Stimulated activated memory B cell treated with anti-CD40 and anti-IgM and Interleukin-4, amounts not matched to agents 10 μg/mL and 1 μg/mL and 100 μg/mL, for 72 hours (primary cell): ENCODE results near the gene XPNPEP2.

ENCODE experiments used
- ATAC-seq: fragments of 150-1000 bp; cut with Tn5 transposase; 2 replicates; pipeline ENCODE4 v1.10.0; 2021
- H3K27ac Mint-ChIP-seq: one replicate; pipeline ENCODE4 v1.8.0; 2022; ENCODE audit warnings: mild to moderate bottlenecking, mixed read lengths
- H3K27me3 Mint-ChIP-seq: one replicate; pipeline ENCODE4 v1.8.0; 2022; ENCODE audit warnings: mixed read lengths
- H3K36me3 Mint-ChIP-seq: one replicate; pipeline ENCODE4 v1.8.0; 2022; ENCODE audit warnings: mixed read lengths
- H3K4me1 Mint-ChIP-seq: one replicate; pipeline ENCODE4 v1.8.0; 2022; ENCODE audit warnings: mixed read lengths
- H3K4me3 Mint-ChIP-seq: one replicate; pipeline ENCODE4 v1.8.0; 2022; ENCODE audit warnings: mild to moderate bottlenecking, moderate library complexity, mixed read lengths
- H3K9me3 Mint-ChIP-seq: one replicate; pipeline ENCODE4 v1.8.0; 2022; ENCODE audit warnings: mixed read lengths

The XPNPEP2 gene

DNA sequence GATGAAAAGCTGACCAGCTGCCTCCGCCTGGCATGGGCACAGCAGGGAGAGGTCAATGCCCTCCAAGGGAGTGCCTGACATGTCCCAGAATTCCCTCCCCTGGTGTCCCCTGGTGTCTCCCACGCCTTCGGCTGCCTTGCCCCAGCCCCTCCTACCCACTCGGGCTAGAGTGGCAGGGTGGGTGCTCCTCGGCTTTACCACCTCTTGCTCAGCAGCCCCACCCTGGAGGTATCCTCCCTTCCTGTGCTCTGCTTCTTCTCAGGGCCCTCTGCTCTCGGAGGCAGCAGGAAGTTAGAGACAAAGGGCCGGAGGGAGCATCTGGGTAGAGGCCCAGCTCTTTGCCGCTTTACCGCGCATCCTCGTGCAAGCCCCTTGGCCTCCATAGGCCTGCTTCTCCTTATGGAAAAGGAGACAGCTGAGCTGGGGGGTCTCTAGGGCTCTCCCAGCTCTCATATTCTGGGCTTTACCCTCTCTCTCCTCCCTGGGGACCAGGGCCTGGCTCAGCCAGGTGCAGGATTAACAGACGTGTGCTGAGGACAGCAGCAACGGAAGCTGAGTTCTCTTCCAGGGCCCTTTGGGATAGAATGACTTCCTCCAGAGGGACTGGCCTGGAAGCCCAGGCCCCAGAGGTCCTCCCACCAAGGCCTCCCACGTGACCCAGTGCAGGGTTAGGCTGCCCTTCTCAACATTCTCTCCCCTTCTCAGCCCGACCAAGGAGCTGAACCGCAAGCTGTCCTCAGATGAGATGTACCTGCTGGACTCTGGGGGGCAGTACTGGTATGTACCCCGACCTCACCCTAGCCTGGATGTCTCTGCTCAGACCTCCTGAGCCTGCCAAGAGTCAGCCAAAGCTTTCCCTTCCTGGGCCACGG lies 17.2 kb downstream of the XPNPEP2 start:
- ATAC-seq: no peak
- Mint-ChIP-seq H3K36me3 (no peaks in the 10 kb centered on the region), H3K27me3 (no peaks in the 10 kb centered on the region), H3K4me3 (no peak overlapping the region), H3K4me1 (peaks cover 59% of the 10 kb centered on the region), H3K9me3 (no peaks in the 10 kb centered on the region), H3K27ac (peak overlapping the region; percentile 84)

- no peak for ATAC-seq
- H3K27ac Mint-ChIP-seq: peak overlapping the region; percentile 92
- no peaks in the 10 kb centered on the region for H3K27me3 Mint-ChIP-seq
- H3K9me3 Mint-ChIP-seq: no peaks in the 10 kb centered on the region
- H3K36me3 Mint-ChIP-seq: no peaks in the 10 kb centered on the region
- H3K4me3 Mint-ChIP-seq: no peak overlapping the region
- H3K4me1 Mint-ChIP-seq: peaks cover 52% of the 10 kb centered on the region
Measured at GRCh38 chrX:129759576-129760061, 20.8 kb downstream of the XPNPEP2 start.

DNA sequence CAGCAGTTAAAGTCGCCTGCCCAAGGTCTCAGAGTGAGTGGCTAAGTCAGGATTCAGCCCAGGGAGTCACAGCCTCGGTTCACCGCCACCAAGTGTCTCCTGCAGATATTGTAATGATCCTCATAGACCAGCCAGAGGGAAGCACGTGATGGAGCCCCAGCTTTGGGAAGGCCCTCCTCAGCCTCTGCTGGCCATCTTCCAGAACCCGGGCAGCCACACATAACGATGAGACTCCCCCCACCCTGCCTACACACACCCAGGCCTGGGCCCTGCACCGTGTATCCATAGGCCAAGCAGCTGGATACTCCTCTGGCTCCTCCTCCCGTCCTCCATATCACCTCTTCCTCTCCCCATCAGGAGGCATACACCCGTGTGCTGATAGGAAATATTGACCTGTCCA lies 21.4 kb downstream of the XPNPEP2 start:
- peak overlapping the region; percentile 92 for H3K27ac Mint-ChIP-seq
- peaks cover 47% of the 10 kb centered on the region for H3K4me1 Mint-ChIP-seq
- ATAC-seq: no peak
- no peaks in the 10 kb centered on the region for H3K27me3 Mint-ChIP-seq
- no peaks in the 10 kb centered on the region for H3K36me3 Mint-ChIP-seq
- H3K4me3 Mint-ChIP-seq: no peak overlapping the region
- no peaks in the 10 kb centered on the region for H3K9me3 Mint-ChIP-seq

DNA sequence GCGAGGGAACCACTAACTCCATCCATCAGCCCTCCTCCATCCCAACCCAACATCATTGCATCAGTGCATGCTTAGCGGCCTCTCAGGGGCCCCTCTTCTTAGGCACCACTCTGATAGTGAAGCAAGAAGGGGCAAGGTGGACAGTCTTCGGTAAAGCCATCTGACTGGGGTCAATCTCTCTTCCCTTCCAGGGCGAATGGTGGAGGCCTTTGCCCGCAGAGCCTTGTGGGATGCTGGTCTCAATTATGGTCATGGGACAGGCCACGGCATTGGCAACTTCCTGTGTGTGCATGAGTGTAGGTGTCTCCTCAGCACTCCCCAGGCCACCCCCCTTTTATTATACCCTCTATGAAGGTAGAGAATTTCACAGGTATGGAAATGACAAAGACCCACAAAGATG lies 22.2 kb downstream of the XPNPEP2 start:
- no peak overlapping the region for H3K4me3 Mint-ChIP-seq
- H3K27ac Mint-ChIP-seq: no peak overlapping the region
- H3K9me3 Mint-ChIP-seq: no peaks in the 10 kb centered on the region
- H3K4me1 Mint-ChIP-seq: peaks cover 41% of the 10 kb centered on the region
- no peak for ATAC-seq
- H3K27me3 Mint-ChIP-seq: no peaks in the 10 kb centered on the region
- H3K36me3 Mint-ChIP-seq: no peaks in the 10 kb centered on the region

GRCh38 chrX:129761596-129761995 lies 22.8 kb downstream of the XPNPEP2 start:
- Mint-ChIP-seq H3K27me3 (no peaks in the 10 kb centered on the region), H3K27ac (peak overlapping the region; percentile 14), H3K36me3 (no peaks in the 10 kb centered on the region), H3K9me3 (no peaks in the 10 kb centered on the region), H3K4me1 (peaks cover 41% of the 10 kb centered on the region), H3K4me3 (no peak overlapping the region)
- ATAC-seq: no peak

DNA sequence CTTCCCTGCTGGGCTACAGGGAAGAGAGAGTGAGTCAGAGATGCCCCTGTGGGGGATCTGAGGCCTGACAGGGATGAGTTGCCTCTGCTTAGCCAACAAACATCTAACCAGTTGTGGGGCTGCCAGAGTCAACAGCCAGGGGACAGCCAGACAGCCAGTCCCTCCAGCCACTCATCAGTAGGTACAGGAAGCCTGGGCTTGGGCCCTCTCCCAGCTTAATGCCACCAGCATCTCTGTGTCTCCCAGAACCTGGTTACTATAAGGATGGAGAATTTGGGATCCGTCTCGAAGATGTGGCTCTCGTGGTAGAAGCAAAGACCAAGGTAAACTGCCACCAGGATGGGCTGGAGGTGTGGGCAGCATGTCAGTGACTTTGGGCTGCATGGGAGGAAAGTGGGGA lies 23.7 kb downstream of the XPNPEP2 start:
- Mint-ChIP-seq H3K4me3 (no peak overlapping the region), H3K27ac (peak overlapping the region; percentile 14), H3K4me1 (peaks cover 39% of the 10 kb centered on the region), H3K36me3 (no peaks in the 10 kb centered on the region), H3K9me3 (no peaks in the 10 kb centered on the region), H3K27me3 (no peaks in the 10 kb centered on the region)
- no peak for ATAC-seq

DNA sequence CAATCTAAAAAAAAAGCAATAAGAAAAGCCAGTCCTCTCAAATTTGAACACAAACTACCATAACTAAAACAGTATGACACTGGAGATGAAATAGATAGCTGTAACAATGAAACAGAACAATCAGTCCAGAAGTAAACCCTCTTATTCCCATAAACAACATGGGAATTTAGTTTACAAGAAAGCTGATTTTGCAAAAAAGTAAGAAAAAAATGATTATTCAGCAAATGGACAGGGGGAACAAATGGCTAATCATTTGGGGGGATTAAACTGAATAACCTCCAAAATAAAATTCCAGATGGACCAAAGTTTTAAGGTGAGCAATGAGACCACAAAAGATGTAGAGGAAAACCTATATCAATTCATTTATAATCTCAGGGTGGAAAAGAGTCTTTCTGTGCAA lies 24.9 kb downstream of the XPNPEP2 start:
- ATAC-seq: no peak
- H3K4me3 Mint-ChIP-seq: no peak overlapping the region
- no peak overlapping the region for H3K27ac Mint-ChIP-seq
- no peaks in the 10 kb centered on the region for H3K9me3 Mint-ChIP-seq
- no peaks in the 10 kb centered on the region for H3K27me3 Mint-ChIP-seq
- peaks cover 33% of the 10 kb centered on the region for H3K4me1 Mint-ChIP-seq
- no peaks in the 10 kb centered on the region for H3K36me3 Mint-ChIP-seq

GRCh38 chrX:129768186-129768585 lies 29.4 kb downstream of the XPNPEP2 start:
- Mint-ChIP-seq H3K27me3 (no peaks in the 10 kb centered on the region), H3K36me3 (no peaks in the 10 kb centered on the region), H3K9me3 (no peaks in the 10 kb centered on the region), H3K4me1 (peaks cover 50% of the 10 kb centered on the region), H3K27ac (peak overlapping the region; percentile 97), H3K4me3 (no peak overlapping the region)
- no peak for ATAC-seq

DNA sequence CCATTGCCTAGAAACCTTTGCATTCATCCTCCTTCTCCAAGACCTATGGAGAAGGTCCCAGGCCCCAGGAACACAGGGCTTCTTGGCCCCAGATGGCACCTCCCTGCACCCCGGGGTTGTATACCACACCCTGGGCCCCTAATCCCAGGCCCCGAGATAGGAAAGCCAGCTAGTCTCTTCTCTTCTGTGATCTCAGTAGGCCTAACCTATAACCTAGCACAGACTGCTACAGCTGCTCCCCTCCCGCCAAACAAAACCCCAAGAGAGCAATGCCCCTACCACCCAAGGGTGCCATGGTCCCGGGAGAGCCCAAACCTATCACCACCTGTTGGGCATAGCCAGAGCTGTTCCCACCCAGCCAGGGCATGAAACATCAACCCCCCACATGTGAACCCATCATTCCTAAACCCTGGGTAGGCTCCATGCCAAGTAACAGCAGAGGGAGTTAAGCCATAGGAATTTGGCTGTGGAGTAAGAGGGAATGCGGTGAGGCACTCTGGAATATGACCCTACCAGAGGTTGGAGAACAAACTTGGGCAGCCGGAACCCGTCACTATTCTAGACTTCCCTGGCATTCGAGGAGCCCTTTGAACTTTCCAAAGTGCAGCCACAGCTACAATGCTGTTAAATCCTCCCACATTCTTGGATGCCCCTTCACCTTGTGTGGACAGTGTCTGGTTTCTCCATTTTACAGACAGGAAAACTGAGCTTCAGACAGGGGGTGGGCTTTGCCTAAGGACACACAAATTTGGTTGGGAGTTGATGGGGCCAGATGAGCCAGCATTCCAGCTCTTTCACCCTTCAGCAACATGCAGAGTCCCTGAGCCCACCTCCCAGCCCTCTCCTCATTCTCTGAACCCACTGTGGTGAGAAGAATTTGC lies 30.0 kb downstream of the XPNPEP2 start:
- H3K4me3 Mint-ChIP-seq: peak overlapping the region; percentile 21
- no peak for ATAC-seq
- H3K27ac Mint-ChIP-seq: peak overlapping the region; percentile 97
- no peaks in the 10 kb centered on the region for H3K9me3 Mint-ChIP-seq
- no peaks in the 10 kb centered on the region for H3K36me3 Mint-ChIP-seq
- peaks cover 57% of the 10 kb centered on the region for H3K4me1 Mint-ChIP-seq
- H3K27me3 Mint-ChIP-seq: no peaks in the 10 kb centered on the region

GRCh38 chrX:129769467-129770154 lies 30.8 kb downstream of the XPNPEP2 start:
- Mint-ChIP-seq H3K4me1 (peaks cover 64% of the 10 kb centered on the region), H3K9me3 (no peaks in the 10 kb centered on the region), H3K36me3 (no peaks in the 10 kb centered on the region), H3K4me3 (peak overlapping the region; percentile 21), H3K27ac (peak overlapping the region; percentile 97), H3K27me3 (no peaks in the 10 kb centered on the region)
- ATAC-seq: peak; percentile 81

DNA sequence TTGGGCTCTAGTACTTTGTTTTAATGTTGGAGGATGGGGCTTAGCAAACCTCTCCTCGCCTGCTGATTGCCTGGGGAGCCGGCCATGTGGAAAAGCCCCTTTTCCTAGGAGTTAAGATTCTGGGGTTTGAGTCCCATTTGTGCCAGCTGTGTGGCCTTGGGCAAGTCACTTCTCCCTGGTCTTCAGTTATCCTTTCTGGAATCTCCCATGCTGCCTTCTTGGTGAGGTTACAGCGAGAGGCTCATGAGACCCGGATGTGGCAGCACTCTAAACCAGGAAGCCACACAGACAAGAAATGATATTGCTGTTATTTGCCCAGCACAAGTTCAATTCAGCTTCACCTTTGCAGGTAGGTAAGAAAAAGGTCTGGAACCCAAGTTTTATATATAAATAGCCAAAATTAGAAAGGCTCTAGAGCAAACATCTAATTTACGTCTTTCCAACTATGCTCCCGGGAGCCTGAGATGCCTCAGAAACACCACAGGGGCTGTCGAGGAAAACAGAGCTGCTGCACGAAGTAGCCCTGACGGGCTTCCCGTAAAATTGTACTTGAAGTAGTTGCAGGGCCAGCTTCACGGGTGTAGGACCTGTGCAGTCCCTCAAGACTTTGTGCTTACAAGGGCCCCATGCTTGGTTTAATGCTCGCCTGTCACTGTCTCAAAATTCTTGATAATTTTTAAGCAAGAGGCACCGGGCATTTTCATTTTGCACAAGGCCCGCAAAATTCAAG lies 32.7 kb downstream of the XPNPEP2 start:
- peak overlapping the region; percentile 97 for H3K27ac Mint-ChIP-seq
- no peak for ATAC-seq
- no peaks in the 10 kb centered on the region for H3K36me3 Mint-ChIP-seq
- H3K4me3 Mint-ChIP-seq: no peak overlapping the region
- H3K9me3 Mint-ChIP-seq: no peaks in the 10 kb centered on the region
- H3K27me3 Mint-ChIP-seq: no peaks in the 10 kb centered on the region
- peaks cover 69% of the 10 kb centered on the region for H3K4me1 Mint-ChIP-seq

GRCh38 chrX:129772796-129773431 lies 34.1 kb downstream of the XPNPEP2 start:
- no peaks in the 10 kb centered on the region for H3K36me3 Mint-ChIP-seq
- H3K4me3 Mint-ChIP-seq: peak overlapping the region; percentile 50
- ATAC-seq: peak; percentile 88
- H3K9me3 Mint-ChIP-seq: no peaks in the 10 kb centered on the region
- peak overlapping the region; percentile 97 for H3K27ac Mint-ChIP-seq
- peaks cover 79% of the 10 kb centered on the region for H3K4me1 Mint-ChIP-seq
- H3K27me3 Mint-ChIP-seq: no peaks in the 10 kb centered on the region

DNA sequence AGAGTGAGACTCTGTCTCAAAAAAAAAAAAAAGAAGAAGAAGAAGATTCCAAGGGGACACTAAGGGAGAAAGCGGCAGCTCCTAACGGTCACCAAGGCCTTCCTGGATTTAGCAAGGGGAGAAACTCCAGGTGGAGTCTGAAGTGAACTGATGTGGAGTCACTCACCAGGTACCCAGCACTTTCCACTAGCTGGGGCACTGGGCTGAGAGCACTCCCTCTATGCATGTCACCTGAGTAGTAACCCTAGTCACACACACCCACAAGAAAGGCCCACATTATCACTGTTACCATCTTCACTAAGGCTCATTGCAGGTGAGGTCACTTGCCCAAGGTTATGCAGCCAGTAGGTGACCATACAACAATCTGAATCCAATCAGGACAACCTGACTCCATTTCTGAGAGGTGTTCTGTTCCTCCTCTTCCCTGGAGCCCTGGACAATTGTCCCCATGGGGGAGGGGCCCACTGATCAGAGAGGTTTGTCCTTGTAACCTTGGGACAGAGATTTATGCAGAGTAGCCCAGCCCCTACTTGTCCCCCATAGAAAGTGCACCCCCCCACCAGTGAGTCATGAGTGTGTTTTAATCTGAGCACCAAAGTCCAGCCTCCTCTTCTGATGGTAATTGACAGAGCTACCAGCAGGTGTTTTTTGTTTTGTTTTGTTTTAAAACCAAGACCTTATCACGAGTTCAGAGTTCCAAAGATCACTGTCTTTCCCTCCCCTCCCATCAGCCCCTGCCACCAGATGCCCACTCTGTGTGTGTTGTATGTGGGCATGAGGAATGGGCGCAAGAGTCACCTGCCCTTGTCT lies 35.1 kb downstream of the XPNPEP2 start:
- H3K4me3 Mint-ChIP-seq: no peak overlapping the region
- H3K27me3 Mint-ChIP-seq: no peaks in the 10 kb centered on the region
- no peaks in the 10 kb centered on the region for H3K36me3 Mint-ChIP-seq
- H3K27ac Mint-ChIP-seq: peak overlapping the region; percentile 97
- H3K4me1 Mint-ChIP-seq: peaks cover 73% of the 10 kb centered on the region
- H3K9me3 Mint-ChIP-seq: no peaks in the 10 kb centered on the region
- no peak for ATAC-seq
